ENCODE results near the gene AGBL3. TPM values are rescaled to one million over a fixed set of nuclear protein-coding genes. Genes with fewer than 3 reads are reported as not detected.
"Not testable (repeated sequence)": the region's sequence is repeated elsewhere in the genome, so short reads cannot be mapped to it uniquely, and the experiment has no call there.

AGBL3 gene
- polyA plus RNA-seq, 3 donors, result 0.03 to 0.20 (median 0.12) TPM

GRCh38 chr7:135121868-135122267, 135.6 kb downstream of the AGBL3 start:
- Histone ChIP-seq H3K9ac (ENCODE audit: insufficient read depth, low read length, poor library complexity, severe bottlenecking) (no peak overlapping the region), H3K36me3 (replicated peaks in 1 of 2; ENCODE audit: control insufficient read depth in 1 of 2, insufficient read depth in 2 of 2, low read length in 2 of 2) (no peaks in the 10 kb centered on the region), H4K20me1 (ENCODE audit: insufficient read depth, low read length) (no peaks in the 10 kb centered on the region), H3K4me2 (replicated peaks; ENCODE audit: extremely low read depth, low read length, poor library complexity, severe bottlenecking) (no peak overlapping the region), H3K79me2 (ENCODE audit: insufficient read depth, low read length) (no peaks in the 10 kb centered on the region), H3K4me1 (ENCODE audit: control insufficient read depth in 1 of 2, insufficient read depth in 2 of 2, low read length in 2 of 2) (no peaks in the 10 kb centered on the region), H3K4me3 (replicated peaks in 1 of 3; ENCODE audit: low read depth in 2 of 3, low read length in 3 of 3) (no peak overlapping the region), H3K27me3 (ENCODE audit: control insufficient read depth in 2 of 2, insufficient read depth in 2 of 2, low read length in 2 of 2) (no peaks in the 10 kb centered on the region), H3K27ac (ENCODE audit: low read depth in 1 of 2, low read length in 2 of 2) (no peak overlapping the region), H3K9me3 (replicated peaks in 1 of 2; ENCODE audit: control insufficient read depth in 1 of 2, insufficient read depth in 1 of 2, low read length in 2 of 2) (peaks cover 0 to 23% of the 10 kb centered on the region in 2 donors), H2AFZ (ENCODE audit: insufficient read depth, low read depth, low read length, poor library complexity, severe bottlenecking) (no peak overlapping the region)
- H3K36me3 Mint-ChIP-seq, result no peaks in the 10 kb centered on the region
- H3K9me3 Mint-ChIP-seq, result peaks cover 9 to 28% (median 24%) of the 10 kb centered on the region in 7 donors
- no peak for DNase-seq
- TF ChIP-seq CTCF (IDR thresholded peaks at IDR 0.05), result no peak
- 100% methylated on average over 4 of the region's 6 CpGs for WGBS (ENCODE audit: insufficient coverage)
- no peak overlapping the region for H3K4me3 Mint-ChIP-seq
- H3K27ac Mint-ChIP-seq, result no peak overlapping the region
- H3K4me1 Mint-ChIP-seq, result no peaks in the 10 kb centered on the region
- H3K27me3 Mint-ChIP-seq (ENCODE audit: low read depth in 3 of 3), result no peaks in the 10 kb centered on the region
- intact Hi-C loops (cut with micrococcal nuclease), result no loop called here

DNA sequence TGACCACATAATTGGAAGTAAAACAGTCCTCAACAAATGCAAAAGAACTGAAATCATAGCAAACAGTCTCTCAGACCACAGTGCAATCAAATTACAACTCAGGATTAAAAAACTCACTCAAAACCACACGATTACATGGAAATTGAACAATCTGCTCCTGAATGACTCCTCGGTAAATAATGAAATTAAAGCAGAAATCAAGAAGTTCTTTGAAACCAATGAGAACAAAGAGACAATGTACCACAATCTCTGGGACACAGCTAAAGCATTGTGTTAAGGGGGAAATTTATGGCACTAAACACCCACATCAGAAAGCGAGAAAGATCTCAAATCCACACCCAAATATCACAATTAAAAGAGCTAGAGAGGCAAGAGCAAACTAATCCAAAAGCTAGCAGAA, 138.3 kb downstream of the AGBL3 start:
- H3K27ac ChIP-seq (ENCODE audit: low read depth in 1 of 2, low read length in 2 of 2), result not testable (repeated sequence)
- peak overlapping the region in 1 of 7 donors; percentile 3 for H3K27ac Mint-ChIP-seq

More for the DNA sequence above, 138.3 kb downstream of the AGBL3 start:
- H3K79me2 ChIP-seq (ENCODE audit: insufficient read depth, low read length); H3K4me2 ChIP-seq (replicated peaks; ENCODE audit: extremely low read depth, low read length, poor library complexity, severe bottlenecking); H3K27me3 ChIP-seq (ENCODE audit: control insufficient read depth in 2 of 2, insufficient read depth in 2 of 2, low read length in 2 of 2); H3K36me3 ChIP-seq (replicated peaks in 1 of 2; ENCODE audit: control insufficient read depth in 1 of 2, insufficient read depth in 2 of 2, low read length in 2 of 2); H3K9ac ChIP-seq (ENCODE audit: insufficient read depth, low read length, poor library complexity, severe bottlenecking); H3K27me3 Mint-ChIP-seq (ENCODE audit: low read depth in 3 of 3); H3K4me3 Mint-ChIP-seq; H3K4me1 Mint-ChIP-seq; H3K36me3 Mint-ChIP-seq; H3K4me1 ChIP-seq (ENCODE audit: control insufficient read depth in 1 of 2, insufficient read depth in 2 of 2, low read length in 2 of 2); intact Hi-C loops (cut with micrococcal nuclease); H3K4me3 ChIP-seq (replicated peaks in 1 of 3; ENCODE audit: low read depth in 2 of 3, low read length in 3 of 3); DNase-seq; H4K20me1 ChIP-seq (ENCODE audit: insufficient read depth, low read length); H2AFZ ChIP-seq (ENCODE audit: insufficient read depth, low read depth, low read length, poor library complexity, severe bottlenecking): not testable (repeated sequence)
- no CpG with 5 or more reads among the region's 3 CpGs for WGBS (ENCODE audit: insufficient coverage)
- H3K9me3 Mint-ChIP-seq, result peaks cover 9 to 31% (median 19%) of the 10 kb centered on the region in 7 donors
- peaks cover 0 to 16% of the 10 kb centered on the region in 2 donors for H3K9me3 ChIP-seq (replicated peaks in 1 of 2; ENCODE audit: control insufficient read depth in 1 of 2, insufficient read depth in 1 of 2, low read length in 2 of 2)
